Gastroesophageal sphincter (tissue), 4 donors: ENCODE measurements around the gene LMTK3. TPM values are rescaled to one million over a fixed set of nuclear protein-coding genes. Genes with fewer than 3 reads are reported as not detected.

Experiments used
- ATAC-seq: fragments of 150-250 bp; one replicate; pipeline ENCODE4 v1.9.1; 2016; ENCODE audit warnings: mild to moderate bottlenecking, moderate library complexity
- H3K27ac ChIP-seq, 4 donors: fragments of 200-600 bp; sonication (generic) in 3 of 4; 1 replicate in 3 of 4; 2 replicates in 1 of 4; pipeline ENCODE4 v1.5.1; 2016 to 2019
- H3K27me3 ChIP-seq: fragments of 200-600 bp; sonication (generic); one replicate; pipeline ENCODE4 v1.5.1; 2019
- H3K36me3 ChIP-seq, 2 donors: fragments of 200-600 bp; sonication (generic); one replicate each; pipeline ENCODE4 v1.5.1; 2019; ENCODE audit warnings: control low read depth in 1 of 2
- H3K4me1 ChIP-seq, 3 donors: fragments of 200-600 bp; sonication (generic); 1 replicate in 2 of 3; 2 replicates in 1 of 3; pipeline ENCODE4 v1.5.1; 2016 to 2019; ENCODE audit warnings: control low read depth in 2 of 3
- H3K4me3 ChIP-seq, 2 donors: fragments of 200-600 bp; sonication (generic); one replicate each; pipeline ENCODE4 v1.5.1; 2019; ENCODE audit warnings: mild to moderate bottlenecking in 1 of 2, moderate library complexity in 1 of 2
- H3K9me3 ChIP-seq, 3 donors: fragments of 200-600 bp; sonication (generic); one replicate each; pipeline ENCODE4 v1.5.1; 2017 to 2019; ENCODE audit warnings: control low read depth in 2 of 3
- EP300 ChIP-seq: sonication (generic); formaldehyde crosslinking; IDR thresholded peaks from one replicate; pipeline ENCODE4 v1.6.1; 2017; ENCODE audit warnings: antibody characterized with exemption, mild to moderate bottlenecking
- POLR2A ChIP-seq, 2 donors: fragments of 450-650 bp; IDR thresholded peaks; one replicate each; pipeline ENCODE4 v1.6.1; 2017; ENCODE audit warnings: antibody characterized with exemption in 2 of 2, mild to moderate bottlenecking in 2 of 2, moderate library complexity in 1 of 2
- POLR2AphosphoS5 ChIP-seq: sonication (generic); formaldehyde crosslinking; IDR thresholded peaks from one replicate; pipeline ENCODE4 v1.6.1; 2017; ENCODE audit warnings: antibody characterized with exemption
- WGBS, 2 donors: methylation state at CpG; one replicate each; pipeline ENCODE4 v1.1.5; 2018; ENCODE audit warnings: low coverage in 1 of 2; 5-methylcytosine and 5-hydroxymethylcytosine counted together
- total RNA-seq, 4 donors: library from RNA; depleted of rRNA; stranded (reverse); fragments of >200 nt; gene quantifications; one replicate each; pipeline ENCODE4 v1.1.0, GENCODE V29; 2016
- TF ChIP-seq, protein P1 (sequence below), 4 experiments: fragments of 200-600 bp in 2 of 4; fragments of 450-650 bp in 2 of 4; sonication (generic) in 1 of 4; IDR thresholded peaks; one replicate each; pipeline ENCODE4 v1.5.1; 2017 to 2019; ENCODE audit warnings: antibody characterized with exemption in 4 of 4, mild to moderate bottlenecking in 2 of 4, moderate library complexity in 2 of 4

Gene LMTK3
- total RNA-seq, 4 donors from 2014 or later = 0.13 to 1.2 (median 0.30) TPM

DNA sequence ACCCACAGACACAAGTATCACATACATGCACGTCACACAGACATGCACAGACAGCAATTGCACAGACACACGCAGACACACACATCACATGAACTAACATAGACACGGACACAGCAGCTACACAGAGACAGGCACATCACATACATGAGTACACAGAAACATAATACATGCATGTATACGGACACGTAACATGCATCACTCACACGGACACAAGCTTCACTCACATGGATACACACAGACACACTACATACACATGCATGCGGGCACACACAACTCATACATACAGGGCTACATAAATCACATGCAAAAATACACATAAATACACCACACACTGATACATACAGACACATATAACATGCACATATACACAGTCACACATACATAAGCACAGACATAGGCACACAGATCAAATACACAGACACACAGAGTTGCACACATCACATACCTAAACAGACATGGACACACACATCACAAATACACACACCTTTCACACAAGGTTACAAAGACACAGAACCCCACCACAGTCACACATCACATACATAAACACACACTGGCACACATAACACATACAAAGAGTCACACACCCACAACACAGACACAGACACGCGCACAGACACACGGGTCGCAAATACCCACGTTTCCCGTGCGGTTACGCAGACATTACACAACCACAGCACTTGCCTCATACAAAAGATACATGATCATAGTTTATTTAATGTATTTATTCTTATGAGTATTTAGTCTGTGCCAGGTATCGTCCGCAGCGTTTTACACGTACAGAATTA, 1.1 kb upstream of the LMTK3 start:
- H3K36me3 ChIP-seq = no peaks in the 10 kb centered on the region
- TF ChIP-seq POLR2AphosphoS5 = no peak
- TF ChIP-seq EP300 = no peak
- no peak for TF ChIP-seq POLR2A (IDR thresholded peaks at IDR 0.05)
- TF ChIP-seq, protein P1, sequence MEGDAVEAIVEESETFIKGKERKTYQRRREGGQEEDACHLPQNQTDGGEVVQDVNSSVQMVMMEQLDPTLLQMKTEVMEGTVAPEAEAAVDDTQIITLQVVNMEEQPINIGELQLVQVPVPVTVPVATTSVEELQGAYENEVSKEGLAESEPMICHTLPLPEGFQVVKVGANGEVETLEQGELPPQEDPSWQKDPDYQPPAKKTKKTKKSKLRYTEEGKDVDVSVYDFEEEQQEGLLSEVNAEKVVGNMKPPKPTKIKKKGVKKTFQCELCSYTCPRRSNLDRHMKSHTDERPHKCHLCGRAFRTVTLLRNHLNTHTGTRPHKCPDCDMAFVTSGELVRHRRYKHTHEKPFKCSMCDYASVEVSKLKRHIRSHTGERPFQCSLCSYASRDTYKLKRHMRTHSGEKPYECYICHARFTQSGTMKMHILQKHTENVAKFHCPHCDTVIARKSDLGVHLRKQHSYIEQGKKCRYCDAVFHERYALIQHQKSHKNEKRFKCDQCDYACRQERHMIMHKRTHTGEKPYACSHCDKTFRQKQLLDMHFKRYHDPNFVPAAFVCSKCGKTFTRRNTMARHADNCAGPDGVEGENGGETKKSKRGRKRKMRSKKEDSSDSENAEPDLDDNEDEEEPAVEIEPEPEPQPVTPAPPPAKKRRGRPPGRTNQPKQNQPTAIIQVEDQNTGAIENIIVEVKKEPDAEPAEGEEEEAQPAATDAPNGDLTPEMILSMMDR (IDR thresholded peaks at IDR 0.05) = no peak
- 44% methylated on average over 16 to 18 of the region's 19 CpGs for WGBS, 2 donors
- H3K4me3 ChIP-seq = no peak overlapping the region
- ATAC-seq = no peak
- H3K9me3 ChIP-seq = no peaks in the 10 kb centered on the region
- H3K27me3 ChIP-seq = peaks cover 48% of the 10 kb centered on the region
- no peak overlapping the region for H3K27ac ChIP-seq
- peaks cover 0 to 31% (median 10%) of the 10 kb centered on the region in 3 donors for H3K4me1 ChIP-seq

DNA sequence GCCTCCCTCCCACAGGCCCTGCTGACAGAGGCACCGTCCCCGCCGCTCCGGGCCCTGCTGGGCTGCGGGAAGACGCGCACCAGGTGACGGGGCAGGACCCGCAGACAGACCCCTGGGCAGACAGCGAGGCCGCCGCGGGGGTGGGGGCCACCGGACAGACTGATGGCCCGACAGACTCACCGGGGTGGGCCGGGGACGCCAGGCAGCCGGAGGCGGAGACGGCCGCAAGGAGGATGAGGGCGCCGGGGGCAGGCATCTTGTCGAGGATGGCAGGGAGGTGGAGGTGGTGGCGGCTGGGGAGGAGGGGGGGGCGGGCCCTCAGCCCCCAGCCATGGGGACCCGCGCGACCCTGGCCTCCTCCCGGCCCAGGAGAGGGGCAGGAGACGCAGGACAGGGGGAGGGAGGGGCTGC, 309 bp downstream of the LMTK3 start:
- Histone ChIP-seq H3K4me1 (peaks cover 0 to 31% (median 10%) of the 10 kb centered on the region in 3 donors), H3K4me3 (peak overlapping the region in 1 of 2 donors; percentile 18), H3K27ac (no peak overlapping the region), H3K9me3 (no peaks in the 10 kb centered on the region), H3K27me3 (peaks cover 48% of the 10 kb centered on the region), H3K36me3 (no peaks in the 10 kb centered on the region)
- WGBS, 2 donors = 5% methylated on average over 13 of the region's 32 CpGs; no CpG with 5 or more reads in 1 of the 2 donors
- TF ChIP-seq, protein P1 (IDR thresholded peaks at IDR 0.05) = no peak
- TF ChIP-seq EP300 = no peak
- no peak for TF ChIP-seq POLR2AphosphoS5
- TF ChIP-seq POLR2A (IDR thresholded peaks at IDR 0.05) = no peak
- ATAC-seq = no peak

DNA sequence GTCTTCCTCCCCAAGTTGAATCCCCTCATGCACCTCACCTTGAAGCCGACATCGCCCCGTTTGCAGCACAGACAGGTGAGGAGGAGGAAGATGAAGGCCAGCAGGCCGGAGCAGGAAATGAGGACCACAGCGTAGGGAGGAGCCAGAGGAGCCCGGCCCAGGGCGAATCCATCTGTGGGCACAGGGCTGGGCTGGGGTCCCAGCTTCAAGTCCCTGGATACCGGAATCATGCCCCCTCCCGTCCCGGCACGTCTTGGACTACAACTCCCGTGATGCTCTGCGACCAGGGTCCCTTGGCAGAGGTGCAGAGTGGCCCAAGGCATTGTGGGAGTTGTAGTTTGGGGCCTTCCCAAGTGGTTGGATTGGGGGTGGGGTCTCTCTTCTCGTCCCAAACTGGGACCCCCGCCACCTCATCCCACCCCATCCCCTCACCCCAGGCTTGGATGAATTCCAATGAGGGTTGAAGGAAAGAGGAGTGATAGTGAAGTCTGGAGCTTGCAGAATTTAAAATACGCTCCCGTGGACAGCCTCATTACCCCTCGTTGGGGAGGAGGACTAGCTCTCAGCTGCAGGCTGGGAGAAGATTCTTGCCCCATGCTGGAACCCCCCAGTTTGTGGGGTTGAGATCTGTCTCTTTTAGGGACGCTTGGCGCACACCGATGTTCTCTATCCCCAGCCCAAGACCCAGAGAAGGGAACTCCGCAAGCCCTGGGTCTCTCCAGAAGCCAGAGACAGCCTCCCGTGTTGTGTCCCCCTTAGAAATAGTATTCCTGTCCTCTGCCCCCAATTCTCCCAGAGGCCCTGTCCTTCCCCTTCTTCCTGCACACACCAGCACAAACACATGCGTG, 990 bp downstream of the LMTK3 start:
- no peak for TF ChIP-seq POLR2AphosphoS5
- TF ChIP-seq EP300 = no peak
- no peak for TF ChIP-seq POLR2A (IDR thresholded peaks at IDR 0.05)
- TF ChIP-seq, protein P1 (IDR thresholded peaks at IDR 0.05) = no peak
- 6 to 12% methylated on average over 5 to 12 of the region's 24 CpGs for WGBS, 2 donors
- peaks cover 48% of the 10 kb centered on the region for H3K27me3 ChIP-seq

DNA sequence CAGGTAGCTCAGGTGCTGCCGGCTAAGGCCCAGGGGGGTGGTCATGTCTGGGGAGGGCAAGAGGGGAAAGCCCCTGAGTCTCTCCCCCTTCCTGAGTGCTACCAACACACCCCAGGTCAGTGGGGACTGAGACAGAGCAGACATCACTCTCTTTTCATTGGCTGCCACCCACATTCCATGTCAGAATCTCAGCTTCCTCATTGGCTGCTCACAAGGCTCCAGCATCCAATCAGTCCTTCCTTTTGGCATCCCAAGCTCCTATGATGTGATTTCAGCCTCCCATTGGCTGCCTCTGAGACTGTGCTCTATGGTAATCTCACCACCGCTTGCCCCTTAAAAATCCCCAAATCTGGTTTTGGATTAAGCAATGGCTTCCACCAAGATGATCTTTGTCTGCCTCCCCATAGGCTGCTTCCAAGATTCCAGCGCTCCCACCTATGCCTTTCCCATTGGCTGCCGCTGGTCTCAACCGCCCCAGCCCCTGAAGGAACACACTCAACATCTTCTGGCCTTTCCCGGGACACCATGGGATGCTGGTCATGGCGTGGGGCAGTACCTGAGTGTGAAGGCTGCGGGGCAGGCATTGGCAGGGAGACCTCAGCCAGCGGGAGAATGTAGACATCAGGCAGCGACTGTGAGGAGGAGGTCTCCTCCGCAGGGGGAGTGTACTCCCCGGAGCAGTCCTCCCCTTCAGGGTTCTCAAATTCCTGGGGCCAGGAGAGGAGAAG, 2.0 kb downstream of the LMTK3 start:
- Histone ChIP-seq H3K9me3 (no peaks in the 10 kb centered on the region), H3K27me3 (peaks cover 48% of the 10 kb centered on the region), H3K4me3 (no peak overlapping the region), H3K4me1 (peaks cover 0 to 31% (median 10%) of the 10 kb centered on the region in 3 donors), H3K27ac (no peak overlapping the region), H3K36me3 (no peaks in the 10 kb centered on the region)
- no peak for TF ChIP-seq POLR2A (IDR thresholded peaks at IDR 0.05)
- TF ChIP-seq, protein P1 (IDR thresholded peaks at IDR 0.05) = no peak
- no peak for TF ChIP-seq POLR2AphosphoS5
- no peak for TF ChIP-seq EP300
- ATAC-seq = no peak
- WGBS, 2 donors = 75% methylated on average over 6 of the region's 12 CpGs; no CpG with 5 or more reads in 1 of the 2 donors

More for the DNA sequence above, 990 bp downstream of the LMTK3 start:
- H3K27ac ChIP-seq = no peak overlapping the region
- ATAC-seq = peak; percentile 76
- no peaks in the 10 kb centered on the region for H3K9me3 ChIP-seq
- H3K4me1 ChIP-seq = peaks cover 0 to 31% (median 10%) of the 10 kb centered on the region in 3 donors
- peak overlapping the region in 1 of 2 donors; percentile 18 for H3K4me3 ChIP-seq
- H3K36me3 ChIP-seq = no peaks in the 10 kb centered on the region
